ENCODE measurements around the gene NKX6-2.
"Not testable (repeated sequence)": the region's sequence is repeated elsewhere in the genome, so short reads cannot be mapped to it uniquely, and the experiment has no call there.

Gene NKX6-2

GRCh38 chr10:132785723-132786475, at the start of gene NKX6-2:
Gene NKX6-2, minus strand, starts transcription at chr10:132786147. Its CDS starts 199 bp downstream, at chr10:132785948.
- no peak for DNase-seq

- no peak for DNase-seq
These were observed 49.2 kb upstream of the NKX6-2 start for GRCh38 chr10:132834891-132835847.

GRCh38 chr10:132834311-132834761, 48.4 kb upstream of the NKX6-2 start:
- no peak for DNase-seq

GRCh38 chr10:132833421-132834111, 47.6 kb upstream of the NKX6-2 start:
- no peak for DNase-seq

GRCh38 chr10:132832186-132832969, 46.4 kb upstream of the NKX6-2 start:
- no peak for DNase-seq

- DNase-seq, result no peak
These were observed 43.5 kb upstream of the NKX6-2 start for GRCh38 chr10:132829403-132829802.

- no peak for DNase-seq
These were observed 42.7 kb upstream of the NKX6-2 start for GRCh38 chr10:132828681-132829080.

GRCh38 chr10:132827861-132828539, 42.1 kb upstream of the NKX6-2 start:
- no peak for DNase-seq

DNA sequence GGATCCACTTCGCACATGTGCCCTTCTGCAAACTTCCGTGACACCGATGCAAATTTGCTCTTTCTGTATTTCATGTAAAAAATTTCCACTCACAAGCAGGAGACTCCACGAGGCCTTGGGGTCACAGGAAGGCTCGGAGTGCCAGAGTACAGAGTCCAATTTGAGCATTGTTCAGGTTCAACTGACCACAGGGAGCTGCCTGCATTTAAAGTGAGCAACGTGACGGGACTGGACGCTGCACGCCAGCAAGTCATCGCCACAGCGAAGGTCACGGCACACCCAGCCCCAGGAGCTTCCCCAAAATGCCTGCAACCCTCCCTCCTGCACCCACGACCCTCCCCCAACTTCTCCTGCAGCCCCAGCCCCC, 41.5 kb upstream of the NKX6-2 start:
- no peak for DNase-seq

DNA sequence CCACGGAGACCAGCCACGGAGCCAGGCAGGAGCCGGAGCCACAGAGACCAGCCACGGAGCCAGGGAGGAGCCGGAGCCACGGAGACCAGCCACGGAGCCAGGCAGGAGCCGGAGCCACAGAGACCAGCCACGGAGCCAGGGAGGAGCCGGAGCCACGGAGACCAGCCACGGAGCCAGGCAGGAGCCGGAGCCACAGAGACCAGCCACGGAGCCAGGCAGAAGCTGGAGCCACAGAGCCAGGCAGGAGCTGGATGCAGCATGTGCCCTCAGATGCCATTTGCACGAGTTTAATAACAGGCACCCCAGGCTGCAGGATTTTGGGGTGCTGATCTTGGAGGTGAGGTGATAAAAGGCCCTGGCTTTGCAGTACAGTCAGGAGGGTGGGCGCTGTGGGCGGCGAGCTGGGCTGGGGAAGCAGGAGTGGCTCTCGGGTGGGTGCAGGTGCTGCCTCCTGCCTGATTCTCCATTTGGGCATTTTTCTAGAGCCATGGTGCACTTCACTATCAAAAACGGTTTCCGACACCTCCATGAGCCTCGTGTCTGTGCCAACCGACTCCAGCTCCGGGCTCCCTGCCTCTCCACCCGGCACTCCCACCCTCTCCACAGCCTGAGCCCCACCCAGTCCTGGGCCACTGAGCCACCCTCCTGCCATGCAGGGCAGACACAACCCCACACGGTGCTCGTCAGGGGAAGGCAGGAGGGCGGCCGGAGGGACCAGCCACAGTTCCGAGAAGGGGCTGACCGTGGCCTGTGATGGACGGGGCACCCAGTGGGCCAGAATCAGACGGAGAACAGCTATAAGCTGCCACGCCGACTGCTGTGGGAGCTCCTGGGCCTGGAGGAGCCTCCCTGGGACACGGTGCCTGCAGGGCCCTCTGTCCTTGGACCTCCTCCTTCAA, 40.8 kb upstream of the NKX6-2 start:
- no peak for DNase-seq

DNA sequence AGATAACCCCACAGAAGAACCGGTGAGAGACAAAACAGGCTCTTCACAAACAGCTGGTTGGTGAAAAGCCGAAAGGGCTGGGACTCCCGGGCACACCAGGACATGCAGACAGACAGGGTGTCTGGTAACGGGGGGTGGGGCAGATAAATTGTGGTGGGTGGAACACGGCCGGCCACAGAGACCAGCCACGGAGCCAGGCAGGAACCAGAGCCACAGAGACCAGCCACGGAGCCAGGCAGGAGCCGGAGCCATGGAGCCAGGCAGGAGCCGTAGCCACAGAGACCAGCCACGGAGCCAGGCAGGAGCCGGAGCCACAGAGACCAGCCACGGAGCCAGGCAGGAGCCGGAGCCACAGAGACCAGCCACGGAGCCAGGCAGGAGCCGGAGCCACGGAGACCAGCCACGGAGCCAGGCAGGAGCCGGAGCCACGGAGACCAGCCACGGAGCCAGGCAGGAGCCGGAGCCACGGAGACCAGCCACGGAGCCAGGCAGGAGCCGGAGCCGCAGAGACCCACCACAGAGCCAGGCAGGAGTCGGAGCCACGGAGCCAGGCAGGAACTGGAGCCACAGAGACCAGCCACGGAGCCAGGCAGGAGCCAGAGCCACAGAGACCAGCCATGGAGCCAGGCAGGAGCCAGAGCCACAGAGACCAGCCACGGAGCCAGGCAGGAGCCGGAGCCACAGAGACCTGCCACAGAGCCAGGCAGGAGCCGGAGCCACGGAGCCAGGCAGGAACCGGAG, 40.0 kb upstream of the NKX6-2 start:
- not testable (repeated sequence) for DNase-seq

GRCh38 chr10:132820056-132820455, 34.1 kb upstream of the NKX6-2 start:
- no peak for DNase-seq

GRCh38 chr10:132817701-132818211, 31.8 kb upstream of the NKX6-2 start:
- DNase-seq, result no peak

- no peak for DNase-seq
These were observed 30.8 kb upstream of the NKX6-2 start for GRCh38 chr10:132816718-132817117.

DNA sequence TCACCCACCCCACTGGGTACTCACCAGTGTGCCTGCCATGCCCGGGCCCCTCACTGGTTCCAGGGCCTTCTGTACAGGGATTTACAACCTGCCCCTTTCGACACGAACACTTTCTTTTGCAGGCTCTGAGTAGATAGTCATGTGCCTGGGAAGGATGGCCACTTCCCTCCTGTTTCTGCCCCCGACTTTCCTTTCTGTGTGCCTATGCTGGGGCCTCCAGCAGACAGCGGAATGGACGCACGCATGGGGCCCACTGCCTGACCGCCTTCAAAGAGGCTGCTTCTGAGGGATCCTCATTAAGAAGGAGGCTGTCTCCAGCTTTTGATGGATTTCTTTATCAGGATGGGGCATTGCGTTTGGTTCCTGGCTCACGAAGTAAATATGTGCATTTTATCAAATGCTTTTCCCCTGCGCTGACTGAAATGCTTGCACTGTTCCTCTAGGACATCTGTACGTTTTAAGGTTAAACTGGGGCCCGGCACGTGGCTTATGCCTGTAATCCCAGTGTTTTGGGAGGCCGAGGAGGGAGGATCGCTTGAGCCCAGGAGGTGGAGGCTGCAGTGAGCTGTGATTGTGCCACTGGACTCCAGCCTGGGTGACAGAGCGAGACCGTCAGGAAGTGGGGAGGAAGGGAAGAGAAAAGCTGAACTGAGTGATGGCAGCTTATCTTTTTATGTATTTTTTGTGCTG, 29.4 kb upstream of the NKX6-2 start:
- no peak for DNase-seq

DNA sequence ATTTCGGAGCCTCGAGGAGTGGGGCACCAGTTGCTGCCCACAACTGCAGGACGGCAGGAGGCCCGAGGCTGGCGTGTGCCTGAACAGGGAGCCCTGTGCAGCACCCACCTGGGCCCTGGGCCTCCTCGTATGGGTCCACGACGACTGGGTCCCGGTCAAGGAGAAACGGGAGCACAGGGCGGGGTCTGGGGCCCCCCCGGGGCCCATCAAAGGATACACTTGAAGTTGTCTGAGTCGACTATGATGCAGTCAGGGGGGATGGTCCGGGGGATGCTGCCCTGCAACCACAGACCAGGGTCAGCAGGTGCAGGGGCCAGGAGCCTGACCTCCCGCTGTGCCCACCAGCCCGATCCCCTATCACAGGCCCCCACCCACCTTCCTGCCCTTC, 28.5 kb upstream of the NKX6-2 start:
- DNase-seq, result no peak

GRCh38 chr10:132813560-132814468, 27.9 kb upstream of the NKX6-2 start:
- no peak for DNase-seq

DNA sequence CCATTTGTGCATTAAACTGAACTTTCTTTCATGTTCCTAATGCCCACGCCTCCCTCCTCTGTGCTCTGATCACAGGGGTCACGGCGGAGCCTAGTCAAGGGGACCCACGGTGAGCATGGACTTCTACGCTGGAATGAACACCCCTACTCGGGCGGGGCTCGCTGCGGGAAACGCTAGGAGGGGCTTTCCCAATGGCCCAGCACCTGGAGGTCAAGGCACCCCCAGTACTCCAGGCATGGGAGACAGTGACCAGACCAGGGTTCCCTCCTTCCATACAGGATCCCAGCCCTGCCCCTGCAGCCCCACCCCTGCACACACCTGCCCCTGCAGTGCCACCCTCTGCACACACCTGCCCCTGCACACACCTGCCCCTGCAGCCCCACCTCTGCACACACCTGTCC, 27.1 kb upstream of the NKX6-2 start:
- no peak for DNase-seq
